Measurements from ENCODE around the gene SLC39A11.

- TF ChIP-seq, protein P1, sequence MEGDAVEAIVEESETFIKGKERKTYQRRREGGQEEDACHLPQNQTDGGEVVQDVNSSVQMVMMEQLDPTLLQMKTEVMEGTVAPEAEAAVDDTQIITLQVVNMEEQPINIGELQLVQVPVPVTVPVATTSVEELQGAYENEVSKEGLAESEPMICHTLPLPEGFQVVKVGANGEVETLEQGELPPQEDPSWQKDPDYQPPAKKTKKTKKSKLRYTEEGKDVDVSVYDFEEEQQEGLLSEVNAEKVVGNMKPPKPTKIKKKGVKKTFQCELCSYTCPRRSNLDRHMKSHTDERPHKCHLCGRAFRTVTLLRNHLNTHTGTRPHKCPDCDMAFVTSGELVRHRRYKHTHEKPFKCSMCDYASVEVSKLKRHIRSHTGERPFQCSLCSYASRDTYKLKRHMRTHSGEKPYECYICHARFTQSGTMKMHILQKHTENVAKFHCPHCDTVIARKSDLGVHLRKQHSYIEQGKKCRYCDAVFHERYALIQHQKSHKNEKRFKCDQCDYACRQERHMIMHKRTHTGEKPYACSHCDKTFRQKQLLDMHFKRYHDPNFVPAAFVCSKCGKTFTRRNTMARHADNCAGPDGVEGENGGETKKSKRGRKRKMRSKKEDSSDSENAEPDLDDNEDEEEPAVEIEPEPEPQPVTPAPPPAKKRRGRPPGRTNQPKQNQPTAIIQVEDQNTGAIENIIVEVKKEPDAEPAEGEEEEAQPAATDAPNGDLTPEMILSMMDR (IDR thresholded peaks at IDR 0.05; ENCODE audit: poor library complexity, severe bottlenecking): no peak
- TF ChIP-seq EZH2 (IDR thresholded peaks at IDR 0.05; ENCODE audit: borderline replicate concordance, insufficient read depth, low read length, poor library complexity, severe bottlenecking): no peak
- TF ChIP-seq POLR2AphosphoS5 (IDR thresholded peaks at IDR 0.05): no peak
- TF ChIP-seq, protein P2, sequence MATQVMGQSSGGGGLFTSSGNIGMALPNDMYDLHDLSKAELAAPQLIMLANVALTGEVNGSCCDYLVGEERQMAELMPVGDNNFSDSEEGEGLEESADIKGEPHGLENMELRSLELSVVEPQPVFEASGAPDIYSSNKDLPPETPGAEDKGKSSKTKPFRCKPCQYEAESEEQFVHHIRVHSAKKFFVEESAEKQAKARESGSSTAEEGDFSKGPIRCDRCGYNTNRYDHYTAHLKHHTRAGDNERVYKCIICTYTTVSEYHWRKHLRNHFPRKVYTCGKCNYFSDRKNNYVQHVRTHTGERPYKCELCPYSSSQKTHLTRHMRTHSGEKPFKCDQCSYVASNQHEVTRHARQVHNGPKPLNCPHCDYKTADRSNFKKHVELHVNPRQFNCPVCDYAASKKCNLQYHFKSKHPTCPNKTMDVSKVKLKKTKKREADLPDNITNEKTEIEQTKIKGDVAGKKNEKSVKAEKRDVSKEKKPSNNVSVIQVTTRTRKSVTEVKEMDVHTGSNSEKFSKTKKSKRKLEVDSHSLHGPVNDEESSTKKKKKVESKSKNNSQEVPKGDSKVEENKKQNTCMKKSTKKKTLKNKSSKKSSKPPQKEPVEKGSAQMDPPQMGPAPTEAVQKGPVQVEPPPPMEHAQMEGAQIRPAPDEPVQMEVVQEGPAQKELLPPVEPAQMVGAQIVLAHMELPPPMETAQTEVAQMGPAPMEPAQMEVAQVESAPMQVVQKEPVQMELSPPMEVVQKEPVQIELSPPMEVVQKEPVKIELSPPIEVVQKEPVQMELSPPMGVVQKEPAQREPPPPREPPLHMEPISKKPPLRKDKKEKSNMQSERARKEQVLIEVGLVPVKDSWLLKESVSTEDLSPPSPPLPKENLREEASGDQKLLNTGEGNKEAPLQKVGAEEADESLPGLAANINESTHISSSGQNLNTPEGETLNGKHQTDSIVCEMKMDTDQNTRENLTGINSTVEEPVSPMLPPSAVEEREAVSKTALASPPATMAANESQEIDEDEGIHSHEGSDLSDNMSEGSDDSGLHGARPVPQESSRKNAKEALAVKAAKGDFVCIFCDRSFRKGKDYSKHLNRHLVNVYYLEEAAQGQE (IDR thresholded peaks at IDR 0.05; ENCODE audit: borderline replicate concordance): no peak
These were observed 205.2 kb downstream of the SLC39A11 start for GRCh38 chr17:72887322-72887721.
